GM21723 (cell line): ENCODE measurements around the gene PLSCR5.

Experiments used
- ATAC-seq: cut with Tn5 transposase; IDR thresholded peaks from one replicate; pipeline ENCODE4 v1.9.1; 2021; ENCODE audit warnings: mild to moderate bottlenecking, moderate library complexity; ENCODE audit not compliant: unreplicated experiment

Gene PLSCR5

DNA sequence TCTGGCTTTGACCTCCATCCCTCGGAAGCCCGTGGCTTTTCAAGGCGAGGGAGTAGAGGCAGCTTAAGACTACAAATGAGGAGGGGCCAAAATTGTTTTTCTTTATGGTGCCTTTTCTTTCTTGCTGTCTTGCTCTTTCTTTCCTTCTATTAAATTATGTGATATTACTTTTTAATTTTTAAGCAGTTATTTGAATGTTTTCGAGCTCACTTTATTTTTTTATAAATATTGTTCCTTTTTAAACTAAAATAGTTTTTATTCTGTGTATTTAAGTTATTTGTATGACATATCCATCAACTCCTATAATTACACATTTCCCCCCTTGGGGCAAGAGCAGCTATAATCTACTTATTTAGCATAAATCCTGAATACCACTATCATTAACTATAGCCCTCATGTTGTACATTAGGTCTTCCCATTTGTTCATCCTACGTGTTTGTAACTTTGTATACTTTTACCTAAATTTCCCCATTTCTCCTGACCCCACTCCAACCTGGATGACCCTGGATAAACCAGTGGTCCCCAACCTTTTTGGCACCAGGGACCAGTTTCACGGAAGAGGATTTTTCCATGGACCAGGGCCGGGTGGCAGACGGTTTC lies 60.1 kb downstream of the PLSCR5 start:
- ATAC-seq, result no peak

DNA sequence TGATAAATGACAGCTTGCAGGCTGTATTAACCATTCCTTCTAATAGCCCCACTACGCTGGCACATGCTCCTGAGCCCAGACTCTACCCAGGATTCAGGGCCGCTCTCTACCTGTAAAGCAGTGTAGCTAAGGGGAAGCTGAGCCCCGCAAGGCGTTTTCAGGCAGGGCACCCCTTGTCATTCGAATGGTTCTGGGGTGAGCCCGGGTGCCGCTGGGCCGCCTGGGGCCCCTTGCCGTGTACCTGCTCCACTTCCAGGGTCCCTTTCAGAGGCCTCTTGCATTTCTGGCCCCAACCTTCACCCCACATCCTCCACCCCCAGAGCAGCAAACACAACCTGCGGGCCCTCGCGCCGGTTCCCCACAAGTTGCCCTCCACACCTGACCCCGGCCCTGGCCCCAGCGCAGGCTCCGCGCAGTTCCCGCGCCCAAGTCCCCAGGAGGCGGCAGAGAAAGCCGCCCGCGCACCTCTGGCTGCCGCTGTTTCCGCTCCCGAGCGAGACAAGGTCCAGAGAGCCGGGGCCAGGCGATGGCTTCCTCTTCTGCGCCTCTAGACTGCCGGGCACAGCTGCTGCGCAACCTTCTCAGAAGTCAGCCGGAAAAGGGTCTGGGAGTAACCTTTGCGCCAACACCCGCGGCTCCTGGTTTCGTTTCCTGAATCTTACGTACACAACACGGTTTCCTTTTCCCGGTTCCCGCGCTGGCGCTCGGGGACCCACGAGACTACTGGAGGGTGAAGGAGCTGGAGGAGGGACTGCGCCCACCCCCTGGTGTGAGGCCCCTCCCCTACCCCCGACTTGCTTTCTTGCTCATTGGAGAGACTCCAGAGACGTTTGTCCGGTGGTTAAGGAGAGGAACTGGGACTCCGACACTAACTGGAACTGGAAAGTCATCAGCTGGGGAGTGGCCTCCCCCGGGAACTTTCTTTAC lies 60.9 kb downstream of the PLSCR5 start, which contains the start of gene PLSCR1:
Gene PLSCR1 (minus strand): TSS at position 606 of the 927 bp plus-strand sequence. CDS start 8,055 bp downstream, outside the sequence.
- ATAC-seq, result peak; percentile 88

DNA sequence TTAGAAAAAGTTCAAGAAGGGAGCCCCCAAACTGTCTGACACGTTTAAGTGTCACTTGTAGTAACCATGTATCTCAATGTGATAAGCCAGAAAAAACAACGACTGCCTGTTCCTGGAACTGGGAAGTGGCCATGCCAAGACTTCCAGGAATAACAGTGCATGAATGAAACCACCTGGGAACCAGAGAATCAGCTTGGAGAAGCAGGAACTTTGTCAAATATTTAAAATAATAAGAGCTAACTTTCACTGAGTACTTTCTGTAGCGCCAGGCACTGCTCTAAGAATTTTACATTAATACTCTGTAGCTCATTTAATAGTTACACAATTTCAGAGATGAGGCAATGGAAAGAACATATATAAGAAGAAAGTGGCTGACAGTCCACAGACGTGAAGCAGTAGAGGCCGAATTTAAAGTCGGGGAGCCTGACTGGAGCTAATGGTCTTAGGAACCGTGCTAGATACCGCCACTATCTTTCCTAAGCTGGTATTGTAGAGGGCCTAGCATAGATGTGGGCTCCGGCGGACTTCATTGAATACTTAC lies 61.6 kb downstream of the PLSCR5 start:
- peak; percentile 19 for ATAC-seq

DNA sequence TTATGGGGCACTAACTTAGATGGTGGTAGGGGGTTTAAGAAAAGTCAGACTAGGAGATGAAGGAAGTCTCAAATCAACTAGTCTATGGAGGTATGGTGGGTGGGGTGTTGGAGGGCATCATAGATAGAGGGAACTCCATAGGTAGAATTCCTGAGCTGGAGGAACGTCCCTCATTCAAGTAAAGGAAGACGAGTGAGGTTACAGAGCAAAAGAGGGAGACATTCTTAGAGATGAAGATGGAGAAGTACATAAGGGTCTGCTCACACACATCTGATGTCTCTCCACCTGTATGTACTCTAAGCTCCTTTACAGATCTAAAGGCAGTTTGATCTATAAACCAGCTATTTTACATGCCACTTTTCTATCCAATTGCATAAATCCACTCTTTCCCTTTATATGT lies 62.2 kb downstream of the PLSCR5 start:
- no peak for ATAC-seq

DNA sequence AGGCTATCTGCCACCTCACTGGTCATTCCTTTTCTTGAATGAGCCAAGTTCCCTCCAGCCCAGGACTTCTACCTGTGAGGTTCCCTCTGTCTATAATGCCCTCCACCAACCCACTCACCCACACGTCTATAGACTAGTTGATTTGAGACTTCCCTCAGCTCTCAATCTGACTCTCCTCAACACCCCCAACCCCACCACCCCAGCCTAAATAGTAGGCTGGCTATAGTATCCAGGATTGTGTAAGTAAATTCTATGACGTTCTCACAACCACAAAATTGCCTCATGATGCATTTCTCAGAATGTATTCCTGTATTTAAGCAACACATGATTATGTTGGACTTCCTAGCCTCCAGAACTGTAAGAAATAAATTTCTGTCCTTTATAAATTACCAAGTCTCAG lies 63.0 kb downstream of the PLSCR5 start:
- ATAC-seq, result no peak

DNA sequence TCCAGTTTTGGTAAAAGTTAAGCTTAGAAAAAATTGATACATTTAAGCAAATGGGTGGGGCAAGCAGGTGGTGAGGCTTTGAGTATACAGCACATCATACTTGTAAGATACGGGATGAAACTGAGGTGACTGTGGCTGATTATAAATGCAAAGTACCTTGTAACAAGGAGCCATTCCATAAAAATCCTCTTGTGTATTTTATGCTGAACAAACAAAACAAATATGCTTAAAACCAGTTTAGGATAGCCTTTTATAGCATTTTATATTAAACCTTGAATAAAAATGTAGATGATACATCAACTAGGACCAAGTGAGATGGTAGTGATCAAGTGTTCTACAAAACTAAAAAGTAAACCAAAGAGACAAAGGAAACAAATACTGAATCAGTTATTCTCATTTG lies 64.2 kb downstream of the PLSCR5 start:
- ATAC-seq, result no peak

DNA sequence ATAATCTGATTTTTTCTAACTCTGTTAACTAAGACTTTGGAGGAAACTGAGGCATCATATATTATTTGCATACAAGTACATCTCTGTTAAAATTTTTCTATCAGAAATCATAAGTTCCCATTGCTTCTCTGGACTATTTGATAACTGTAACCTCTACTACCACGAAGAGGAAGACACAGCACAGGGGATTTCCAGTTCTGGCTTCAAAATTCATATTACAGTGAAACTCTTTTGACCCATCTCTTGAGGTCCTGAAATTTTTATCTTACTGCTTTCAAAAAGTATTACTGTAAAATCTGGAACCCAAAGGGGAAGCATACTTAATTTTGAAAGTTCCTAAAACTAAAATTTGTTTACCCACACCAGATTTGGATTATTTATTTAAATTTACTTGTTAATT lies 64.9 kb downstream of the PLSCR5 start:
- ATAC-seq, result no peak

DNA sequence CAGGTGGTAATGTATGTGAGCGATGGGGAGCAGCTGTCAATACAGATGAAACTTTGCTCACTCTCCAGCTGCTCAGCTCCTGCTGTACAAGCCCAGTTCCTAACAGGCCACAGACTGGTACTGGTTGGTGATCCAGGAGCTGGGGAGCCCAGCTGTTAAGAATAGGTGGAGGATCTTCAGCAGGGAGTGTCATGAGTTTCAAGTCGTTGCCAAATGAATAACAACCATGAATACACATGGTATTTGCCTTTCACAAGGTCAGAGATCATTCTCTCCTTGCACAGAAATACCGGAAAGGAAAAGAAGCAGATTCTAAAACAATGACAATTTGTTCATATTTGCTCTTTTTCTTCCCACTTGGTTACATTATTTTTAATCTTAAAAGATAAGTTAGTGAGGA lies 65.8 kb downstream of the PLSCR5 start:
- no peak for ATAC-seq

DNA sequence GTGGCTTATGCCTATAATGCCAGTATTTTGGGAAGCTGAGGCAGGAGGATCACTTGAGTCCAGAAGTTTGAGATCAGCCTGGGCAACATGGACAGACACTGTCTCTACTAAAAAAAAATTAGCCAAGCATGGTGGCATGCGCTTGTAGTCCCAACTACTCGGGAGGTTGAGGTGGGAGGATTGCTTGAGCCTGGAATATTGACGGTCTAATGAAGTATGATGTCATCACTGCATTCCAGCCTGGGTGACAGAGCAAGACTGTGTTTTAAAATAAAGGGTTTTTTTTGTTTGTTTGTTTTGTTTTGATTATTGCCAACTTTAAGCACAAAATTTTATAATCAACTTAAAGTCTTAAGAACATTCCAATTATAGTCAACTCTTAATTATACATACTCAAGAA lies 67.5 kb downstream of the PLSCR5 start:
- ATAC-seq, result no peak

DNA sequence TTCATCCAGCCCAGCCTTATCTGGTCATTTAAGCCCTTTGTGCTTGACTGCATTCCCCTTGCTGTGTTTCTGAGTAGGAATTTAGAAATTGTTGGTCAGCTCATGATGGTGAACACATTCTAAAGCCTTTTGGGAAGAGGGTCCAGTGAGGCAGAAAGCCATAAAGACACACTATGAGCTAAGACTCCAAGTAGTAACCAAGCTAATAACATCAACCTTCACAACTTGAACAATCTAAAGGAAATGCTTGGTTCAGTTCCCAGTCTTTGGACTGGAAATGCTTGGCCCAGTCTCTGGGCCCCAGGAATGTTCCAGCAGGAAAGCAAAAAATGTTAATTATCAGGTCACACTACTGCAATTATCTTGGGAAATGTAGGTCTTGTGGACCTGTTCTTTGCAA lies 68.5 kb downstream of the PLSCR5 start:
- ATAC-seq, result no peak
